ENCODE measurements around the gene HGFAC.

The HGFAC gene

DNA sequence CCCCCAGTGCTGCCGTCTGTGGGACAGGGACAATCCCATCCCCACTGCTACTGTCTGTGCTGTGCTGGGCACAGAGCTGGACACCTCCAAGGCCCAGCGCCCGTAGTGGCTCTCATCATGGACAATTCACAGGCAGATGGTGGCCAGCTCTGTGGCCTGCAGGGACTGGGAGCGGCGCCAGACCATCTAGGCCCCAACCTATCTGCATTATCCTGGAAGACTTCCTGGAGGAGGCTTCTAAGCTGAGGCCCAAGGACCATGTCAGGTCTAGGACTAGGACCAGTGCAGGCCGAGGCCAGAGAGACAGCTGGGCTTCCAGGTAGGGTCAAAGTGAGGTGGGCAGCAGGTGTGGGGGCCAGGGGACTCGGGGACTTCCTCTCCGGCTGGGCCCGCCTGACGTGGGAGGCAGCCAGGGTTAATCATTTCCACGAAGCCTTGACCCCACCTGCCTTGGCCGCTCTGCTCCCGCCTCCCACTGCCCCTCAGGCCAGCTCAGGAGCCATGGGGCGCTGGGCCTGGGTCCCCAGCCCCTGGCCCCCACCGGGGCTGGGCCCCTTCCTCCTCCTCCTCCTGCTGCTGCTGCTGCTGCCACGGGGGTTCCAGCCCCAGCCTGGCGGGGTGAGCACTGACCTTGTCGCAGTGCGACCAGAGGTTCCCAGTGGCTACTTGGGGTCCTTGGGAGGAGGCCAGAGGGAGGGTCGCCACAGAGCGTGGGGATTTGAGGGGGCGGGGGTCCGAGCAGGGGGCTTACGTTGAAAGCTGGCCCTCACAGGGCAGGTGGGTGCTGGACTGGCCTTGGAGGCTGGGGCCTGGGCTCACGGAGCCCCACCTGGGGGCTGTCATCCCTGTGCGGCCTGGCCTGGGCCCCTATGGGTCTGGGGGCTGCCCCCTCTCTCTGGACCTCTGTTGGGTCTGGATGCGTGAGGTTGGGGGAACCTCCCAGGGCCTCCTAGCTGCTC, at the start of gene HGFAC:
Gene HGFAC, plus strand, starts transcription at position 468 of the 959 bp plus-strand sequence. Its CDS starts 34 bp downstream, at position 502.
- DNase-seq (ENCODE audit: low spot score), result no peak

GRCh38 chr4:3392321-3392720, 49.4 kb upstream of the HGFAC start:
- no peak for DNase-seq (ENCODE audit: low spot score)

GRCh38 chr4:3393171-3393570, 48.6 kb upstream of the HGFAC start:
- DNase-seq (ENCODE audit: low spot score), result no peak

DNA sequence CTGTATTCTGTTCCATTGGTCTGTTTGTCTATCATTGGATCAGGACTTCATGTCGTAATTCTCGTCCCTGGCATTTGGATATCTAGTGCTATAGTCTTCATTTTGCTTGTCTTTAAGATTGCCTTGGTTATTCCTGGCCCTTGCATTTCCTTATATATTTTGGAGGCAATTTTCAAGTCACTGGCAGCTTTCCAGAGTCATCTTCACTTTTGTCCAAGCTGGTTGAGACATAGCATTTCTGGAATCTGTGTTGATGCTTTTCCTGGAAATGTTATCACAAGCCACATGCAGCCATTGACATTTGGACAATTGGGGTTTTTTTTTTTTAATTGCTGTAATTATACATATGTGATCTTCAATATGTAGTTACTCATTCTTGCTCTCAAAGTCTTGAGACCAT, 45.2 kb upstream of the HGFAC start:
- DNase-seq (ENCODE audit: low spot score), result no peak

DNA sequence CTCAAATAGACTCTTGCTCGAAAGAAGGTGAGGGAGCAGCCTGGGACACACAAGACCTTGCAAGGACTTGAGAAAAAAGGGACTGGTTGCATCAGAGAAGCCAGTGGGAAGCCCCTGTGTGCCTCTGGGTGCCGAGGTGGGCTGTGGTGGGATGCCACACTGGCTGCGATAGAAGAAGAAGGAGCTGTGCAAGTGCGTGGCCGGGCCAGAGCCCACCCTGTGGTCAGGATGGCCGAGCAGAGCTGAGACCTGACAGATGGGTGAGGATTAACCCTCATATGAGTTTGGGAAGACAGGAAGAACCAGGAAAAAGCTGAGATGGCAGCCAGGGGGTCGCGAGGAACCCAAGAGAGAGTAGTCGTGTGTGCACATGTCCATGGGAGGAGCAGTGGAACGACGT, 44.6 kb upstream of the HGFAC start:
- no peak for DNase-seq (ENCODE audit: low spot score)

DNA sequence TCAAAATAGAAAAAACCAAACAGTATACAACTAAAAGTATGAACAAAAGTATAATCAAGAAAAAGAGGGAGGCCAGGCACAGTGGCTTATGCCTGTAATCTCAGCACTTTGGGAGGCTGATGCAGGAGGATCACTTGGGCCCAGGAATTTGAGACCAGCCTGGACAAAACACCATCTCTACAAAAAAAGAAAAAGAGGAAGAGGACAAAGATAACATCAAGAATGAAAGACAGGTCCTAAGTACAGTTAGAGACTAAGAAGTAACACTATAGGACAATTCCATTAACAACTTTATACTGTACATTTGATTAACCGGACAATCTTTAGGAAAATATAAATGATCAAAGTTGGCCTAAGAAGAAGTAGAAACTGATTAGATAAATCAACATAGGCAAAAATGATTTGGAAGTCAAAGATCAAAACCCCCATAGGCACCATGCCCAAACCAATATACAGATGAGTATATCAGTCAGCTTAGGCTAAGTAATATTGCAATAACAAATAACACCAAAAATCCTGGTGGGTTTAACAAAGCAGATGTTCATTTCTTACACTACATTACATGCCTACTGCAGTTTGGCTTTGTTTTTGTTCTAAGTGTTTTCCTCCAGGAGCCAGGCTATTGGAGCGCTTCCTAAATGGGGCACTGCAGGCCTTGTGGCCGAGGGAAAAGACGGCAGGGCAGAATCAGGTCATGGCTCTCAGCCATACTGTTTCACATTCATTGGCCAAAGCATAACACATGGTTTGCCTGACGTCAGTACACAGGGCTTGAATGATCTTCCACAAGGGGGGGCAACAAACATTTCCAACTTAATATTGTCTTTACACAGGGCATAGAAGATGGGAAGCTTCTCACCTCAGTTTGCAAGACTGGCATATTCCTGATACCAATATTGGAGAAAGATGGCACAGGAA, 42.2 kb upstream of the HGFAC start:
- peak; percentile 47 for DNase-seq (ENCODE audit: low spot score)

DNA sequence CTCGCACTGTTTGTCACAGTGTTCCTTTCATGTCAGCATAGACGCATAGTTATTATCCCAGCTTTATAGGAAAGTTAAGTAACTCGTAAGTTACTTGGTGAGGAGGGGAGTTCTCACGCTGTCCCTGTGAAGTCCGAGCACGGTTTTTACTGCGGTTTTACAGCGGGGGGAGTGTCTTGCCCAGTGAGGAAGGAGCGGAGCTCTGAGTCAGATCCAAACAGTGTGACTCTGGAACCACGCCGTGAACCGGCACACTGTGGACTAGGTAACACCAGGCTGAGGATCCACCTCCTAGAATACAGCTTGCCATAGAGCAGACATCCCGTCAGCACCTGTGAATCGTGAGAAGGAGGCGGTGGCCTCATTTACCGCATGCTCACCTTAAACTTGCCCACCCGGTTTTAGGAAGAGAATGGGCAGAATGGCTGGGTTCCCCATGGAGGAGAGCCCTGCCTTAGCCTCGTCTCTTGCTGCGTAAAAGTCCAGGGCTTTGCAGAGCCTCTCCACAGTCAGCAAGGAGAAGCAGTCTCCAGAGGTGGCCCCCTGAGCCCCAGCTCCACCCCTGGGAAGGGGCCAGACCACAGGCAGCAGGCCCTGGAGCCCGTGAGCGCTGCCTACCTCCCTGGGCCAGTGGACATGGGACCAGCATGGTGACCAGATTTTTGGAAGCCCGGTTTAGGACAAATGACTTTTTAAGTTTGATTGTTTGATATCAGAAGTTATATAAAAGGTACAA, 40.2 kb upstream of the HGFAC start:
- DNase-seq (ENCODE audit: low spot score), result no peak

- DNase-seq (ENCODE audit: low spot score), result no peak
These were observed 39.0 kb upstream of the HGFAC start for GRCh38 chr4:3402491-3403347.

DNA sequence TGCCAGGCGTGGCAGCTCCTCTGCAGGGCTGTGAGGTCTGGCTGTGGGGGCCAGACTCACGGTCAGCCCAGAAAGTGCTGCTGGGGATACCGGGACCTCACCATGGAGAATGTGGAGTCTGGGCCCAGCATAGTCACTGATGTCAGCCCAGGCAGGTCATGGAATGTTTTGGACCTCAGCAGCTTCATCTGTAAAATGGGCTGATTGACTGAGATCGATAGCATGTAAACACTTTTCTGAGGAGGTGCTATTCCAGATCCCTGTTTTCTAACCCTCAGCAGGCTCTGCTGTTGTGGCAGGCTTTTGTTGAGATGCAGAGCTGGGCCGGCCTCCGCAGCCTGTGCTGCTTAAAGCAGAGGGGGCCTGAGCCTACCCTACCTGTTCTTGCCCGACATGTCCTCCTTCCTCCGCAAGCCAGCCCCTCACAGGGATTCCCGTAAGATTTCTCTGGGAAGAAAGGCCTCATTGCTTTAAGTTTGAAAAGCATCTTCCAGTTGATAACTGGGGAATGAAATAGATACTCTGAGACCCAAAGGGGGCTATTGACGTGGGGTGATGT, 38.3 kb upstream of the HGFAC start:
- no peak for DNase-seq (ENCODE audit: low spot score)

- DNase-seq (ENCODE audit: low spot score), result no peak
These were observed 37.2 kb upstream of the HGFAC start for GRCh38 chr4:3404546-3404945.

- no peak for DNase-seq (ENCODE audit: low spot score)
These were observed 36.6 kb upstream of the HGFAC start for GRCh38 chr4:3405176-3405575.

DNA sequence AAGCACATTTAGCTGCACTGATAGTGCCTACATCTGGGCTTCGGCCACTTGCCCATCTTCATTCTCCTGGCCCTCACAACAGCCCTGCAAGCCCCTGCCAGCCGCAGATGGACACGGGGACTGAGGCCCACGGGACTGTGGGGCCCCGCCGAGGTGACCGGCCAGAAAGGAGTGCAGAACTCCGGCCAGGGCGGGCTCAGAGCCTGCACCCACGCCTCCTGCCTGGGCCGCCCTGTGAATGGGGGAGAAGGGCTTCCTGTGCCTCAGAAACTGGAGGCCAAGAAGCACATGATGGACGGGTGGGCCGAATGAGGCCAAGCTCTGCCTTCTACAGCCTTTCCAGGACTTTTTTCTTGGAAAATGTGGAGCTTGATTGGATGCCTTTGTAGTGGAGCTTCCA, 35.7 kb upstream of the HGFAC start:
- DNase-seq (ENCODE audit: low spot score), result no peak

GRCh38 chr4:3406431-3406830, 35.3 kb upstream of the HGFAC start:
- DNase-seq (ENCODE audit: low spot score), result no peak

GRCh38 chr4:3407171-3407771, 34.5 kb upstream of the HGFAC start:
- DNase-seq (ENCODE audit: low spot score), result no peak

DNA sequence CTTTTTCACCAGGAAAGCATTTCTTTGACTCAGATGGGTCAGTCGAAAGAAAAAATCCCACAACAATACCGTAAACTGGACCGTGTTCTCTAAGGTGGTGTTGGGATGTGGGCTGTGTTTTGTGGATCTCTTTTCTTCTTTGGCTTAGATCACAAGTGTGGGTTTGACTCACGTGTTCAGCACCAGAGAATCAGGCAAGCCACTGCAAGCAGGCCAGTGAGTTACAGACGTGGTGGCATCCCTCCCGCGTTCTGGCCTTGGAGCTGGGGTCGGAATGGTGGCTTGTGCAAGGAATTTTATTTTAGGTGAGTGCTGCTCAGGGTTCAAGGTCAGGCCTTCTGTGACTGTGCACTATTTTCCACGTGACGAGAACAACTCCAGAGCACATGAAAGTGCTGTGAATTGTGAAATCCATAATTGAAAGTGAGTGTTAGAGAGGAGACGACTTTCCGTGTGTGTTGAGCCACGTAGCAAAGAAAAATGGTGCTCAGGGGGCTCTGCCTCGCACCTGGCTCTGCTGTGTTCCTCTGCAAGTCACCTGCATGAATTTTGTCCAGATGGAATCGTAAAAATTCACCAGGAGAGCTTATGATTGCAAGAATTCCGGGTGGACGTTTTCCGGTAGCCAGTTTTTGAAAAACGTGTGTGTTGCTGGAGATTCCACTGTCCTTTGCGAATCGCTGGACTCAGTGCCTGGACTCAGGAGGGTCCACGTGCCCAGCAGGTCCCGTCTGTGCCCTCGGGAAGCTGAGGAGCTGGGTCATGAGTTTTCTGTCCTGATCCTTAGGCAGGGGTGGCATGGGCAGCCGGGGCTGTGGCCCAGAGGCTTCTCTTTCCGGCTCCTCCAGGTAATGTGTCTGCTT, 33.6 kb upstream of the HGFAC start:
- no peak for DNase-seq (ENCODE audit: low spot score)

DNA sequence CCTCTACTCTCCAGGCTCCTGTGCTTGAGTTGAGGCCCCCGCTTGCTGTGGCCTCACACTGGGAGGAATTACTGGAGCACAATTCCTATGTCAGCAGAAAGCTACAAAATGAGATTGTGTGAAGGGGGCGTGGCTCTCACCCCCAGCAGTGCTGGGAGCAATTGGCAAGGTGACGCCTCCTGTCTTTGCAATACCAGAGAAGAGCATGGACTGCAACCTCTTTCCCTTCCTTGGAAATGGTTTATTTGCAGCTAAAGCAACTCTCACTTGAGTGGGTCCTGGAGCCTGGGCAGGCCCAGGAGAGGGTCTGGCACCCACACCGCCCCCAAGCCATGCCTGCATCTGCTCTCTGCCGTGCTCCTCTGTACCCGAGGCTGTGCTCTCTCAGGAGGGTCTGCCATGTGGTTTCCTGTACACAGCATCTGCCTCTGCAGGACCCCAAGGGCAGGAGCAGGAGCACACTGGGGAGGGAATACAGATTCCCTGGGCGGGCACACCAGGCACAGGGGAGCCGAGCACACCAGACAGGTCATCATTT, 32.9 kb upstream of the HGFAC start:
- no peak for DNase-seq (ENCODE audit: low spot score)

GRCh38 chr4:3409571-3410091, 32.1 kb upstream of the HGFAC start:
- DNase-seq (ENCODE audit: low spot score), result no peak

DNA sequence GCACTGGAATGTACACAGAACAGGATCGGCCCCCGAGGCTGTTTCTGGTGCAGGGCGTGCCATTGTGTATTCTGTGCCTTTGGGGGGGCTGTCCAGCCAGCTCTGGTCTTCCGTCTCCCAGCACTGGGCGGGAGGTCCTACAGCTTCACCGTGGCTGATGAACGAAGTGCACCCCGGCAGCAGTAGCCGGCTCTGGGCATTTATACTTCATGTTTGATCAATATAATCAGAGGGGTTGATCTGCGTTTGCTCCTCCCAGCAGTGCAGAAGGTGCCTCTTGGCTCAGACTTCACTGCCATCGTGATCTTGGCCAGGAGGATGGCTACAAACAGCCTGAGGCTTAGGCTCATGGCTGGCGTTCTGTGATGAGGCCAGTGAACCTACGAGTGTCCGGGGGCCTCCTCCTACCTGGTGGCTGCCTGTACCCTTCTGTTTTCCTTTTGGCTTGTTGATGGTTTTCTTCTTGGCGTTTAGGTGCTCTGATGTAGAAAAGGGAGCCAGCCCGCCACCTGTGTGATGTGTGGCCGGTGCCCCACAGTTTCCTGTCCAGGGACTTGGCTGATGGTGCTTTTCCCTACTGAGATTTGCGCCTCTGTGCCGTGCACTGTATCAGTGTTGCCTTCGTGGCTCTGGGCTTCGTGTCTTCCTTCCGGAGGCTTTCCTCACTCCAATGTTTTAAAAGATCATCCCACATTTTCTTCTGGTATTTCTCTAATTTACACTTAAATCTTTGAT, 31.2 kb upstream of the HGFAC start:
- no peak for DNase-seq (ENCODE audit: low spot score)

All from globus pallidus (tissue), 1 donor.